ENCODE data around the gene MARCO. TPM values are rescaled to one million over a fixed set of nuclear protein-coding genes. Genes with fewer than 3 reads are reported as not detected.

MARCO gene
- total and polyA plus RNA-seq, 10 of the 15 experiments (the other 5 are each of a cell fraction or from before 2014, with no cell fraction given), result 0.13 to 0.67 (median 0.32) TPM; not detected in 5

DNA sequence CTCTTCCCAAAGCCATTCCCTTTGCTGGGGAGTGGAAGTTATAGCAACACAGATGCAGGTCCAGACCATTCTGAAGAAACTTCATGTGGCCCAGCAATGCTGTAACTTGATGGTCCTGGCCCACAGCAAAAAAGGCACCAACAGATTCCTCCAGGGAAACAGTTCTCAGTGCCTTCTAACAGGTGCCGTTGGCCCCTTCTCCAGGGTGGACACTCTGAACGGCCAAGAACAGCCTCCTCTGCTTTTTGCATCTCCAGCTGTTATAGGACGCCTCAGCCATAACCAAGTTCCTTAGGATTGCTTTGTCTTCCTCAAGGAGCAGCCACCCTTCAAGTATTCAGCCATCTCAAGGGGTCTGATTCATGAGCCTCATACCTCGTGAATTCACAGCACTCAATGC, 38.0 kb downstream of the MARCO start:
- BruUV-seq (replicated peaks), result no TSS peak

More for the DNA sequence above, 38.0 kb downstream of the MARCO start:
- Histone ChIP-seq H3K4me1 (ENCODE audit: control insufficient read depth, insufficient read depth, low read length) (no peaks in the 10 kb centered on the region), H3K79me2 (ENCODE audit: control insufficient read depth, insufficient read depth, low read length) (no peaks in the 10 kb centered on the region), H3K4me3 (no peak overlapping the region), H3K36me3 (ENCODE audit: control insufficient read depth in 2 of 2, insufficient read depth in 2 of 2, low read length in 1 of 2) (no peaks in the 10 kb centered on the region), H3K27ac (ENCODE audit: control insufficient read depth, insufficient read depth) (no peak overlapping the region), H3K9me3 (replicated peaks; ENCODE audit: control insufficient read depth, insufficient read depth, low read length) (no peaks in the 10 kb centered on the region), H4K20me1 (ENCODE audit: control insufficient read depth, insufficient read depth) (no peaks in the 10 kb centered on the region), H3K9ac (ENCODE audit: control insufficient read depth, insufficient read depth, low read length) (no peak overlapping the region), H3K27me3 (replicated peaks in 1 of 2; ENCODE audit: control insufficient read depth in 2 of 2, insufficient read depth in 2 of 2, low read length in 1 of 2) (no peaks in the 10 kb centered on the region; a peak in 1 of 4 replicates), H2AFZ (ENCODE audit: control insufficient read depth, low read depth, low read length) (no peak overlapping the region), H3K4me2 (ENCODE audit: control insufficient read depth, insufficient read depth) (no peak overlapping the region)
- intact Hi-C loops (cut with micrococcal nuclease; ENCODE audit: unreplicated experiment) (no loop called here), in situ Hi-C loops (cut with MboI) (no loop called here)
- POLR2A ChIA-PET, result no interaction called here
- no peak for ATAC-seq
- TF ChIP-seq SUZ12 (IDR thresholded peaks at IDR 0.05; ENCODE audit: unreplicated experiment) (no peak), PBX3 (IDR thresholded peaks at IDR 0.05; ENCODE audit: insufficient replicate concordance, low read depth, low read length) (no peak), USF2 (IDR thresholded peaks at IDR 0.05; ENCODE audit: borderline replicate concordance, low read depth, low read length) (no peak), DPF2 (IDR thresholded peaks at IDR 0.05) (no peak), NFXL1 (IDR thresholded peaks at IDR 0.05; ENCODE audit: borderline replicate concordance) (no peak), RB1 (IDR thresholded peaks at IDR 0.05; ENCODE audit: borderline replicate concordance) (no peak), RFX5 (IDR thresholded peaks at IDR 0.05; ENCODE audit: low read depth, low read length) (no peak), FOS (IDR thresholded peaks at IDR 0.05; ENCODE audit: borderline replicate concordance, extremely low read depth, insufficient read length) (no peak), PKNOX1 (IDR thresholded peaks at IDR 0.05) (no peak), SREBF1 (IDR thresholded peaks at IDR 0.05; ENCODE audit: low read length) (no peak), PAX5 (IDR thresholded peaks at IDR 0.05; ENCODE audit: borderline replicate concordance, low read depth, low read length) (no peak), NR2C1 (IDR thresholded peaks at IDR 0.05) (no peak), POU2F2 (IDR thresholded peaks at IDR 0.05; ENCODE audit: borderline replicate concordance, low read depth, low read length) (no peak), MYB (IDR thresholded peaks at IDR 0.05; ENCODE audit: borderline replicate concordance, low read depth, low read length) (no peak), KDM1A (IDR thresholded peaks at IDR 0.05; ENCODE audit: borderline replicate concordance) (no peak)
- TF ChIP-seq, protein P1, sequence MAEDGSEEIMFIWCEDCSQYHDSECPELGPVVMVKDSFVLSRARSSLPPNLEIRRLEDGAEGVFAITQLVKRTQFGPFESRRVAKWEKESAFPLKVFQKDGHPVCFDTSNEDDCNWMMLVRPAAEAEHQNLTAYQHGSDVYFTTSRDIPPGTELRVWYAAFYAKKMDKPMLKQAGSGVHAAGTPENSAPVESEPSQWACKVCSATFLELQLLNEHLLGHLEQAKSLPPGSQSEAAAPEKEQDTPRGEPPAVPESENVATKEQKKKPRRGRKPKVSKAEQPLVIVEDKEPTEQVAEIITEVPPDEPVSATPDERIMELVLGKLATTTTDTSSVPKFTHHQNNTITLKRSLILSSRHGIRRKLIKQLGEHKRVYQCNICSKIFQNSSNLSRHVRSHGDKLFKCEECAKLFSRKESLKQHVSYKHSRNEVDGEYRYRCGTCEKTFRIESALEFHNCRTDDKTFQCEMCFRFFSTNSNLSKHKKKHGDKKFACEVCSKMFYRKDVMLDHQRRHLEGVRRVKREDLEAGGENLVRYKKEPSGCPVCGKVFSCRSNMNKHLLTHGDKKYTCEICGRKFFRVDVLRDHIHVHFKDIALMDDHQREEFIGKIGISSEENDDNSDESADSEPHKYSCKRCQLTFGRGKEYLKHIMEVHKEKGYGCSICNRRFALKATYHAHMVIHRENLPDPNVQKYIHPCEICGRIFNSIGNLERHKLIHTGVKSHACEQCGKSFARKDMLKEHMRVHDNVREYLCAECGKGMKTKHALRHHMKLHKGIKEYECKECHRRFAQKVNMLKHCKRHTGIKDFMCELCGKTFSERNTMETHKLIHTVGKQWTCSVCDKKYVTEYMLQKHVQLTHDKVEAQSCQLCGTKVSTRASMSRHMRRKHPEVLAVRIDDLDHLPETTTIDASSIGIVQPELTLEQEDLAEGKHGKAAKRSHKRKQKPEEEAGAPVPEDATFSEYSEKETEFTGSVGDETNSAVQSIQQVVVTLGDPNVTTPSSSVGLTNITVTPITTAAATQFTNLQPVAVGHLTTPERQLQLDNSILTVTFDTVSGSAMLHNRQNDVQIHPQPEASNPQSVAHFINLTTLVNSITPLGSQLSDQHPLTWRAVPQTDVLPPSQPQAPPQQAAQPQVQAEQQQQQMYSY (CRISPR knock-in tag; IDR thresholded peaks at IDR 0.05), result no peak
- DNase-seq (ENCODE audit: low read depth, low spot score), result no peak
- no peak for FAIRE-seq
- CTCF ChIA-PET, result no interaction called here
- WGBS (ENCODE audit: insufficient coverage, insufficient replicate concordance, low lambda C conversion rate, missing lambda C conversion rate), result 7% methylated on average over 4 of the region's 4 CpGs
- RAD21 ChIA-PET (ENCODE audit: unreplicated experiment), result no interaction called here
- SMC1A ChIA-PET (ENCODE audit: uncharacterized antibody, unreplicated experiment), result no interaction called here
